Measurements from ENCODE around the gene SMPD3.

GRCh38 chr16:68426347-68426652 is 22.0 kb downstream of the SMPD3 start:
- TF ChIP-seq YY1 (IDR thresholded peaks at IDR 0.05; ENCODE audit: extremely low read depth, insufficient replicate concordance, low read depth, low read length) (no peak), CTCF (IDR thresholded peaks at IDR 0.05 in 2 of 3, conservative IDR thresholded peaks at IDR 0.05 in 1 of 3; ENCODE audit: borderline replicate concordance in 1 of 3, insufficient read depth in 1 of 3, low read depth in 2 of 3, low read length in 2 of 3) (no peak), RAD21 (IDR thresholded peaks at IDR 0.05; ENCODE audit: low read depth) (no peak), SIN3A (IDR thresholded peaks at IDR 0.05; ENCODE audit: low read depth) (no peak), MAX (IDR thresholded peaks at IDR 0.05) (no peak), POLR2AphosphoS5 (IDR thresholded peaks at IDR 0.05; ENCODE audit: low read depth, low read length) (no peak), ZNF274 (IDR thresholded peaks at IDR 0.05; ENCODE audit: low read depth, low read length) (no peak), ZFX (IDR thresholded peaks at IDR 0.05) (no peak)

All from HCT116 (cell line).